GM13976 (cell line): ENCODE measurements around the gene AKT1S1.
A peak's percentile ranks its signal among the peaks of the same experiment; 100 is the strongest.

Source experiments
- DNase-seq: peaks from one replicate; pipeline ENCODE4 v3.0.0; 2012; ENCODE audit warnings: low spot score
- in situ Hi-C: fragments of 300-500 bp; cut with MboI; formaldehyde crosslinking; loops from one replicate; pipeline ENCODE4 v1.12.0; 2022; ENCODE audit warnings: low sequenced_read_pairs, mixed read lengths, inconsistent platforms; ENCODE audit not compliant: unreplicated experiment
- TF ChIP-seq, protein P1 (sequence below): IDR thresholded peaks from 2 replicates; pipeline ENCODE4 v1.5.1; 2012; ENCODE audit warnings: borderline replicate concordance, mild to moderate bottlenecking; ENCODE audit not compliant: insufficient read depth; ENCODE audit errors: extremely low read depth, missing control alignments, control extremely low read depth

AKT1S1 gene

DNA sequence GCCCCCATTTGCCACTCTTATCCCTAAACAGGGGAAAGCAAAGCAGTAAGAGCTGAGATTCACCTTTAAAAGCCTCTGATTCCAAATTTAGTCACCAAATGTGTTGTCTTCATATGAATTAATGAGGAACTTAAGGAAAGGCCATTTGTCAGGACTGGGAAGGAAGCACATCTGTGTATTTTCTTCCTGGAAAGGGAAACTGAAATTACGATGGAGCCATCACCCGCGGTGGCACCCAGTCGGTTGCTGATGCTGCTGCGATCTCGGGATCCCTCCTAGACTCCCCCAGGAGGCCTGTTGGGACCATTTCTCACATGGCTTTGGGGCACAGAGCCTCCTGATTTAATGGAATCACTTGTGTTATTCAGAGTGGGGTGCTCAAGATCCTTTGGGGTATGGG lies 27.0 kb upstream of the AKT1S1 start:
- in situ Hi-C loops: no loop called here
- TF ChIP-seq, protein P1, sequence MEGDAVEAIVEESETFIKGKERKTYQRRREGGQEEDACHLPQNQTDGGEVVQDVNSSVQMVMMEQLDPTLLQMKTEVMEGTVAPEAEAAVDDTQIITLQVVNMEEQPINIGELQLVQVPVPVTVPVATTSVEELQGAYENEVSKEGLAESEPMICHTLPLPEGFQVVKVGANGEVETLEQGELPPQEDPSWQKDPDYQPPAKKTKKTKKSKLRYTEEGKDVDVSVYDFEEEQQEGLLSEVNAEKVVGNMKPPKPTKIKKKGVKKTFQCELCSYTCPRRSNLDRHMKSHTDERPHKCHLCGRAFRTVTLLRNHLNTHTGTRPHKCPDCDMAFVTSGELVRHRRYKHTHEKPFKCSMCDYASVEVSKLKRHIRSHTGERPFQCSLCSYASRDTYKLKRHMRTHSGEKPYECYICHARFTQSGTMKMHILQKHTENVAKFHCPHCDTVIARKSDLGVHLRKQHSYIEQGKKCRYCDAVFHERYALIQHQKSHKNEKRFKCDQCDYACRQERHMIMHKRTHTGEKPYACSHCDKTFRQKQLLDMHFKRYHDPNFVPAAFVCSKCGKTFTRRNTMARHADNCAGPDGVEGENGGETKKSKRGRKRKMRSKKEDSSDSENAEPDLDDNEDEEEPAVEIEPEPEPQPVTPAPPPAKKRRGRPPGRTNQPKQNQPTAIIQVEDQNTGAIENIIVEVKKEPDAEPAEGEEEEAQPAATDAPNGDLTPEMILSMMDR: no peak
- DNase-seq: no peak

DNA sequence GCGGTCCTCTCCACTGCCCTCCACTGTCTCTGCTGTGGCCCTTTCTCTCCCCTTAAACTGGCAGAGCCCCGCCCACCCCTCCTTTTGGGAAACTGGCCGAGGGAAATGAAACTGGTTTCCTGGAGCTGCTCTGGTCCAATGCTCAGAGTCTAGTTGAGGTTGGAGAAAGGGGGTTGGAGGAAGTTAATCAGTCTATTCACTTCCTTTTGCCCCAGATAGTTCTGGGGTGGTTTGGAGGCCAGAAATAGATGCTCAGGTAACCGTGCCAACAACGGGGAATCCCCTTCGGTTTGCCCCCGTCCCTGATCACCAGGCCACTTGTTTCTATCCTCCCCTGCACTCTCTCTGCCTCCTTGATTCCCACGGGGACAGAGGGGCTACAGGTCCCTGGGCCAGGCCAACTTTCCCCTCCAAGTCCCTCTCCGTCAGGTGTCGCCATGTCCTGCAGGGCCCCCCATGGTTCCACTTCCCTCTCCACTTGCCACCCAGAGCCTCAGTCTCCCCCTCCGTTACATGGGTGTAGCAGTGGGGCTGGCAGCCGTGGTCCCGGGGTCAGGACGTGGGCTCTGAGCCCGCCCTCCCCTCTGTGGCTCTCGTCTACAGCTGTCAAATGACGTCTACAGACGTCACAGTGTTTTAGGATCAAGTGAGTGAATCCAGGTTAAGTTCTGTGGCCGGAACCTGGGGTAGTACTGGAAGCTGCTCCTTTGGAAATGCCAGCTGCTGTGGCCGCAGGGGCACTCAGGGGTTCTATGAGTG lies 19.9 kb upstream of the AKT1S1 start, which contains the start of gene IL4I1:
IL4I1 (minus strand) TSS at position 25 of the 759 bp plus-strand sequence. CDS start 727 bp downstream, outside the sequence.
- TF ChIP-seq, protein P1: no peak
- peak; percentile 82 for DNase-seq
- in situ Hi-C loops: no loop called here

DNA sequence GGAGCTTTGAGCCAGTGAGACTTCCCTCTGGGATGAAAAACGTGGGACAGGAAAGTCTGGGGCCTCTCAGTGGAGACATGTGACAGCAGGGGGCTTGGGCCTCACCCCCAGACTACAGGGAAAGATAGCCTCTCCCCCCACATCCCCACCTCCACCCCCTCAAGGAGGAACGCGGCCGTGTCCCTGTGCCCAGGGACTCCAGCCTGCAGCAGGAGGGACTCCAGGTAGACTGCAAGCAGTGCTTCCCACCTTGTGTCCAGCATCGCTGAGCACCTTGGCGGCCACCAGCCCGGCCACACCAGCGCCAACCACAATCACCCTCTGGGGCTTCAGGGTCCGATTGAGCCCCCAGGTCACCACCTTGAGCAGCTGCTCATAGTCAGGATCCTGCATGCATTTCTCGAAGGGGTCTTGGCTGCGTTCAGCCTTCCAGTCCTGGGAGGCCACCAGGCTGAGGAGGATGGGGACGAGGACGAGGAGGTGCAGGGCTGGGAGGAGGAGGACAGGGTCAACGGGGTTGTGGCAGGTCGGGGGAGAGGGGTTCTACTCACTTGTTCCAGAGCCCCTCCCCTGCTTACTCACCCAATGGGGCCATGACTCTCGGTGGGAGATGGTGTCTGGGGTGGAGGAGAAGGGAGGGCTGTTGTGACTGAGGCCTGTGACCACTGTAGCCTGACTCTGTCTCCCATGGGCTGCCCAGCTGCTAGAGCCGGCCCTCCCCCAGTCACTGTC lies 18.6 kb upstream of the AKT1S1 start:
- in situ Hi-C loops: no loop called here
- TF ChIP-seq, protein P1: no peak
- peak; percentile 64 for DNase-seq

DNA sequence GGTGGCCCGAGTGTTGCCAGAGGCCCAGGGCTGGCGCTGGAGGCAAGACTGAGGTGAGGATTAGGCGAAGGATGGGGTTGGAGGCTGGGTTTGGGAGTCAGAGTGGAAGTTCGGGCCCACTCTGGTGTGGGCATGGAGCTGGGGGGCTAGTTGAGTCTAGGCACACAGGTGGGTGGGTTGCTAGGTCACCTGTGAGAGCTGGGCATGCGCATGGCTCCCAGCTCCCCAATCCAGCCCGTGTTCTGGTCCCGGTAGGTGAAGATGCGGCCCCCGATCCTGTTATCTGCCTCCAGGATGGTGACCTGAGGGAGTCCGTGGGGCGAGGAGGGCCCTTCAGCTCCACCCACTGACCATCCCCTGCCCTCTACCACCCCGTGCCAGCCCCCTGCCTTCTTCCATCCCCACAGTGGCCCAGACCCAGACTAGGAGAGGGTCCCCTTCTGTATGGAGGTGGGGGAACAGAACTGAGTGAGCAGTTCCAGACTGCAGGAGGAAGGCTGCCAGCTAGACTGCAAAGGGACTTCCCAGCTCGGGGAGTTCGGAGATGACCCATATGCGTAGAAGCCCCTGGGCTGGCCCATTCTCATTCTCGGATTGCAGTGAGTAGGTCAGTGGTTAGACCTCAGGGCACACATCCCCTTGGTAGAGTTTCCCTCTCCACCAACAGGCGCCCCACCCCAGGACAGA lies 17.9 kb upstream of the AKT1S1 start:
- TF ChIP-seq, protein P1: no peak
- peak; percentile 71 for DNase-seq
- in situ Hi-C loops: no loop called here

DNA sequence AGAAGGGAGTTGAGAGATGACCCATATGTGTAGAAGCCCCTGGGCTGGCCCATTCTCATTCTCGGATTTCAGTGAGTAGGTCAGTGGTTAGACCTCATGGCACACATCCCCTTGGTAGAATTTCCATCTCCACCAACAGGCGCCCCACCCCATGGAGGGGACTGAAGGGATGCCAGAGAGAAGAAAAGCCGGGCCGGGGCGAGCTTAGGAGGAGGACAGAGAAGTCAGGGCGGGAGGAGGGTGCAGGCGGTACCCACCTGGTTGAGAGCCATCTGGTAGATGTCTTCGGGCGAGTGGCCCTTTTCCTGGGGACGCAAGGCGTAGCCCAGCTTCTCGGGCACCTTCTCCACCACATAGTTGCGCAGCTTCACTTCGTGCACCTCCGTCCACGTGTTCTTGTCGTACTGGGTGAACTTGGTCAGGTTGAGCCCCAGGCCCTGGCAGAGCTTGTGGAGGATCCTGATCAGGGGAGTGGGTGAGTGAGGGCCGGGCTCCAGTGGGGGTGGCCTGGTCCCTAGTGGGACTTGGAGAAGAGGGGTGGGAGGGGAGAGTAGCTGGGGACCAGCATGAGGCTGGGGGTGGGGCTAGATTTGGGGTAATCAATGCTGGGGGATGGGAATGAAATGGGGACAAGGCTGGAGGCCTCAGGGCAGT lies 17.0 kb upstream of the AKT1S1 start:
- TF ChIP-seq, protein P1: no peak
- in situ Hi-C loops: no loop called here

DNA sequence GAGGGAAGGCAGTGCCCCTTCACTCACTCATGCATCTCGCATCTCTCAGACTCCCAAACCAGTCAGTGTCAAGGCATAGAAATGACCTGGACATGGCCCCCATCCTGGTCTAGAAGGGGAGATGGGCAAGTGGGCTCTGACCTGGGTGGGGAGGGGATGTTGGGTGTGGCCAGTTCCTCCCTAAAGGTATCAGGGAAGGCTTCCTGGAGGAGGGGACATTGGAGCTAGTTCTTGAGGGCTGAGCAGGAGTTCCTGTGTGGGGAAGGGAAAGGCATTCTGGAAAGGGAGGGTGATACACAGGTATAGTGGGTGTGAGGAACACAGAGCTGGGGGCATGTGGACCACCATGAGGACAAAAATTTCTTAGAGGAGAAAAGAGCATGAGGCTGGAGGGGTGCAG lies 15.6 kb upstream of the AKT1S1 start:
- no peak for DNase-seq
- TF ChIP-seq, protein P1: no peak
- in situ Hi-C loops: no loop called here

More for the DNA sequence above, 17.0 kb upstream of the AKT1S1 start:
- no peak for DNase-seq
